PC-9 (cell line): ENCODE measurements around the gene CPNE4.

Experiments
- CTCF ChIP-seq: fragments of 200-600 bp; sonication (generic); conservative IDR thresholded peaks from 2 replicates; pipeline ENCODE4 v1.6.1; 2017; ENCODE audit warnings: mixed run types, antibody characterized with exemption, mild to moderate bottlenecking, moderate library complexity
- EZH2 ChIP-seq: fragments of 200-600 bp; sonication (generic); IDR thresholded peaks from 2 replicates; pipeline ENCODE4 v1.8.0; 2017; ENCODE audit warnings: antibody characterized with exemption, low read depth

- TF ChIP-seq CTCF: no peak
- TF ChIP-seq EZH2: no peak
Measured at GRCh38 chr3:131568460-131568859, 466.4 kb downstream of the CPNE4 start.
